ENCODE measurements around the gene ENAH.

Gene ENAH

GRCh38 chr1:225479996-225480720, 172.8 kb downstream of the ENAH start:
- TF ChIP-seq POLR2AphosphoS5 (IDR thresholded peaks at IDR 0.05; ENCODE audit: low read depth, low read length) (no peak), TAF1 (IDR thresholded peaks at IDR 0.05; ENCODE audit: borderline replicate concordance, insufficient read depth, low read length) (no peak), REST (IDR thresholded peaks at IDR 0.05; ENCODE audit: insufficient read depth in 1 of 2, low read depth in 2 of 2, low read length in 2 of 2) (no peak), FOXP2 (optimal IDR thresholded peaks at IDR 0.05; ENCODE audit: borderline replicate concordance, extremely low read depth, extremely low read length, insufficient read depth) (no peak), SIN3A (IDR thresholded peaks at IDR 0.05; ENCODE audit: borderline replicate concordance, insufficient read depth, low read length) (no peak)

GRCh38 chr1:225479341-225479740, 173.6 kb downstream of the ENAH start:
- TF ChIP-seq SIN3A (IDR thresholded peaks at IDR 0.05; ENCODE audit: borderline replicate concordance, insufficient read depth, low read length): no peak
- no peak for TF ChIP-seq FOXP2 (optimal IDR thresholded peaks at IDR 0.05; ENCODE audit: borderline replicate concordance, extremely low read depth, extremely low read length, insufficient read depth)
- TF ChIP-seq REST (IDR thresholded peaks at IDR 0.05; ENCODE audit: insufficient read depth in 1 of 2, low read depth in 2 of 2, low read length in 2 of 2): no peak
- TF ChIP-seq POLR2AphosphoS5 (IDR thresholded peaks at IDR 0.05; ENCODE audit: low read depth, low read length): no peak
- TF ChIP-seq TAF1 (IDR thresholded peaks at IDR 0.05; ENCODE audit: borderline replicate concordance, insufficient read depth, low read length): no peak

- TF ChIP-seq POLR2AphosphoS5 (IDR thresholded peaks at IDR 0.05; ENCODE audit: low read depth, low read length) (no peak), FOXP2 (optimal IDR thresholded peaks at IDR 0.05; ENCODE audit: borderline replicate concordance, extremely low read depth, extremely low read length, insufficient read depth) (no peak), REST (IDR thresholded peaks at IDR 0.05; ENCODE audit: insufficient read depth in 1 of 2, low read depth in 2 of 2, low read length in 2 of 2) (no peak), TAF1 (IDR thresholded peaks at IDR 0.05; ENCODE audit: borderline replicate concordance, insufficient read depth, low read length) (no peak), SIN3A (IDR thresholded peaks at IDR 0.05; ENCODE audit: borderline replicate concordance, insufficient read depth, low read length) (no peak)
These were observed 175.5 kb downstream of the ENAH start for GRCh38 chr1:225477296-225477911.

- TF ChIP-seq REST (IDR thresholded peaks at IDR 0.05; ENCODE audit: insufficient read depth in 1 of 2, low read depth in 2 of 2, low read length in 2 of 2) (no peak), TAF1 (IDR thresholded peaks at IDR 0.05; ENCODE audit: borderline replicate concordance, insufficient read depth, low read length) (no peak), SIN3A (IDR thresholded peaks at IDR 0.05; ENCODE audit: borderline replicate concordance, insufficient read depth, low read length) (no peak), POLR2AphosphoS5 (IDR thresholded peaks at IDR 0.05; ENCODE audit: low read depth, low read length) (no peak), FOXP2 (optimal IDR thresholded peaks at IDR 0.05; ENCODE audit: borderline replicate concordance, extremely low read depth, extremely low read length, insufficient read depth) (no peak)
These were observed 176.4 kb downstream of the ENAH start for GRCh38 chr1:225476538-225476988.
